GM21619 (cell line): ENCODE data around the gene TANGO2.

ENCODE experiments used
- ATAC-seq: cut with Tn5 transposase; IDR thresholded peaks from one replicate; pipeline ENCODE4 v1.9.1; 2021; ENCODE audit not compliant: unreplicated experiment

The TANGO2 gene

DNA sequence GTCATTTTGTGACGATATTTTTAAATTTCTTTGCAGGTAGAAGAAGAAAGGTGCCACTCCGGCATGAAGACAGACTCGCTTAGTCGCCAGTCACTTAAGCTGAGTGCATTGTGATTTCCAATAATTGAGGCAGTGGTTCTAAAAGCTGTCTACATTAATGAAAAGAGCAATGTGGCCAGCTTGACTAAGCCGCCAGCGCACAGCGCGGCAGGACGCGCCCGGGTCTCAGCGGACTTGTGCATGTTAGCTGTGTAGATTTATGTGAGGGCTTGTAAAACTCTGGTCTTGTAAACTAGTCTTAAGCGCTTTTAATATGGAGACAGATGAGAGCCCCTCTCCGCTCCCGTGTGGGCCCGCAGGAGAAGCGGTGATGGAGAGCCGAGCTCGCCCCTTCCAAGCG is 64.7 kb downstream of the TANGO2 start:
- no peak for ATAC-seq

DNA sequence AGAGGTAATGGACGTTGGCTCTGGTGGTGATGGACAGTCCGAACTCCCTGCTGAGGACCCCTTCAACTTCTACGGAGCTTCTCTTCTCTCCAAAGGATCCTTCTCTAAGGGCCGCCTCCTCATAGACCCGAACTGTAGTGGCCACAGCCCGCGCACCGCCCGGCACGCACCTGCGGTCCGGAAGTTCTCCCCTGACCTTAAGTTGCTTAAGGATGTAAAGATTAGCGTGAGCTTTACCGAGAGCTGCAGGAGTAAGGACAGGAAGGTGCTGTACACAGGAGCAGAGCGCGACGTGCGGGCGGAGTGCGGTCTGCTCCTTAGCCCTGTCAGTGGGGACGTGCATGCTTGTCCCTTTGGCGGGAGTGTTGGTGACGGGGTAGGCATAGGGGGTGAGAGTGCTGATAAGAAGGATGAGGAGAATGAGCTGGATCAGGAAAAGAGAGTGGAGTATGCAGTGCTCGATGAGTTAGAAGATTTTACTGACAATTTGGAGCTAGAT is 65.2 kb downstream of the TANGO2 start:
- ATAC-seq, result no peak

DNA sequence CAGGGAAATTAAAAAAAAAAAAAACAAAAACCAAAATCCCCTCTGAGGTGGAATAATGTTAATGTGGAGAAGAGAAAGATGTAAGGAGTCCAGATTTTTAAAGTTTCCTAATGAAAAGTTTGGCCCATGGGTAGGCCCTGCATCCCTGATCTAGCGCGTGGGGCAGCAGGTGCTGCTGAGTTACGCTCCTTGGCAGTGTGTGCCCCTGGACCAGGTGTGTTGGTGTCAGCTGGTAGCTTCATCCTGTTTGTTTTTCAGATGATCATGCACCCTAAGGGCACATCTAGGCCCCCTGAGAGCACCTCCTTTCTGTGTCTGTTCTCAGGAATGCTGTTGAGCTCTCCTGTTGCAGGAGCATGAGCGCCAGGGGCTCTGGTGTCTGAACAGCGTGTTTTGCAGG is 65.9 kb downstream of the TANGO2 start:
- no peak for ATAC-seq

DNA sequence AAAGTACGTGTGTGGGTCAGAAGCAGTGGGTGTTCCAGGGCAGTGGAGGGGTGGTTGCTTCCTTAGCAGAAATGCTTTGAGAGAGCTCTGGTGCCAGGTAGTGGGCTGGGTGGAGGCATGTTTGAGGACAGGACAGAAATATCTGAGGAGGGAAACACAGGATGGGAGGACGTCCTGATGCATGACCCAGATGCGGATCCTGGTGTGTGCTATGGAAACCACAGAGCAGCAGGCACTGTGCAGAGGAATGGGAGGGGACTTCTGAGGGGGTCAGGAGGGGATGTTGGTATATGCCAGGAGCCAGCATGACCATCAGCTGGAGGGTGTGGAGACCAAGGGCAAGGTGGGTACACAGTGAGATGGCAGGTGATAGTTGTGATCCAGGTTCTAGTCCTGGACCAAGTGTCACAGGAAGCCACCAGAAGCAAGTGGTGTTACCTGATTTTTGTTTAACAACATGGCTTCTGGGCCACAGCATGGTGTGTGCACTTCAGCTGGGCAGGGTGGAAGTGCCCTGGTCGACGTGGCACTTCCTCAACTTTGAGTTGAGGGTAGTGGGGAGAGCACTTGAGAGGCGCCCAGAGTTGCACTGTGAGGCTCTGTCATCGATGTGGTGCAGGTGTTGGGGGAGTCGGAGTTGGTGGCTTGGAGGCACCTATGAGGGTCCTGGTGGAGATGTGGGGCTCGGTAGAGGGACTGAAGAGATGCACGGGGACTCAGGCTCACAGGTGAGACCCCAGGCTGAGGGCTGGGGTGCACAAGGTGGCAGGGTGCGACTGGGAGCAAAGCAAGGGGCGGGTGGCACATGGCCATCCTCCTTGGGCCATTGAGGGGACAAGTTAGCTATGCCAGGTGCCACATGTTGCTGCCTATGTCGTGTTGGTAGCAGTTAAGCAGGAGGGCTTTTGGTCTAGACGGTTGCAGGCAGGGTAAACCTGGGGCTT is 66.7 kb downstream of the TANGO2 start:
- ATAC-seq, result no peak

DNA sequence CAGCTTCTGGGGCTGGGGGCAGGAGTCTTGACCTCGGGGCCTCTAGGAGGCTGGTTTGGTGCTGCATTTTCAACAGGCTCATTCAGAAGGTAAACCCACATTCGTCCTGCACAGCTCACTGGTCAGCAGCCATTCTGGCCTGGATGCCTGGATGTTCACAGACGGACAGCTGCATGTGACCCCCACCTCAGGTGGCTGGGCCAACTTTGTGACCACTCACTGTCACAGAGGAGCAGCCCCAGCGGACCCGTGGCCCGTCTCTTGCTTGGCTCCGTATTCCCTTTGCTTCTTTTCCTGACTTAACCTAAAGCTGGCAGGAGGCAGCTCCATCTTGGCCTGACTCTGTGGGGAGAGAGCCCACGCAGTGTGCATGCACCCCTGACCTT is 67.3 kb downstream of the TANGO2 start:
- no peak for ATAC-seq

DNA sequence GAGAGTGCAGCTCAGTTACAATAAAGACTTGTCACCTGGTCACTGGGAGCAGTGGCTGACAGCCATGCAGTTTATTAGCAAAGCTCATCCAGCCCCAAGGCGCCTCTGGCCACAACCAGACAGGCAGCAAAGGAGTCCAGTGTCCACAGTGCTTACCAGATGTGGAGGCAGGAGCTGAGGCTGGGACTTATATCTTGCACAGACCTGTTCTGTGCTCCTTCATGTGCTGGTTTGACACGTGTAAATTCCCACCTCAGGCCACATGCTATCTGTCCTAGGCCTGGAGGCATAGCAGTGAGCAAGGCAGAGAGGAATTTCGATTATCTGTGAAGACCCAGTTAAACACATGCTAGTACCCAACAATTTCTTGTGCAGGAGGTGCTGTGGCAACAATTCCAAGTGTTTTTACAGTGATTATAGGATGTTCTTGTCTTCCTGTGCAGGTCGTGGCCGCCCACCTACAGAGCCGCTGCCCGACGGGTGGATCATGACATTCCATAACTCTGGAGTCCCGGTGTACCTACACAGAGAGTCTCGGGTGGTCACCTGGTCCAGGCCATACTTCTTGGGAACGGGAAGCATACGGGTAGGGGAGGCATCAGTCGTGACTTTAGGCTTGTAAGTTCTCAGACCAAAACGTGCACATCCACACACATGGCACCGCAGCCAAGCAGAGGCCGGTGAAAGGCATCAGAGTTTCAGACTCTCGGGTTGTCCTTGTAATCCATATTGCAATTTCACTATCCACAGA is 68.5 kb downstream of the TANGO2 start:
- ATAC-seq, result no peak

DNA sequence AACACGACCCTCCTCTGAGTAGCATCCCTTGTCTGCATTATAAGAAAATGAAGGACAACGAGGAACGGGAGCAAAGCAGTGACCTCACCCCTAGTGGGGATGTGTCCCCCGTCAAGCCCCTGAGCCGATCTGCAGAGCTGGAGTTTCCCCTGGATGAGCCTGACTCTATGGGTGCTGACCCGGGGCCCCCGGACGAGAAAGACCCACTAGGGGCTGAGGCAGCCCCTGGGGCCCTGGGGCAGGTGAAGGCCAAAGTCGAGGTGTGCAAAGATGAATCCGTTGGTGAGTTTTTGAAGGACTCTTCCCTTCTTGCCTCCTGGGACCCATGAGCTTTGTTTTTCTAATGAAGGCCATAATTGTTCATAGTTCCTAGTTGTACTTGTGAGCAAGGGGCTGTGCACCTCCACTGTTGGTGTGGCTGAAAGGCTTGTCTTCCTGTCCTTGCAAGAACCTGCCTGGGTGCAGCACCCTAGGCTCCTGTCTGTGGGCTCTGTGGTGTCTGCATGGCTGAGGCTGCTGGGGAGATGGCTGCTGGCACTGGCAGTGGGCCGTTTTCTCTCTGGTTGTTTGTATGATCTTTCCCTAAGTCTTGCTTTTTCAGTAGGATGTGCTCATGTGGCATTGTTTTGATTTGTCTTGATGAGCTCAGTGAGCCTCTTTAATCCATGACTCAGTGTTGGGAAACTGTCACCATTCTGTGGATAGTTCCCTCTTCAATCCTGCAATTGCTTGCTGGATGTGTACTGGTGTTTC is 69.2 kb downstream of the TANGO2 start:
- no peak for ATAC-seq

DNA sequence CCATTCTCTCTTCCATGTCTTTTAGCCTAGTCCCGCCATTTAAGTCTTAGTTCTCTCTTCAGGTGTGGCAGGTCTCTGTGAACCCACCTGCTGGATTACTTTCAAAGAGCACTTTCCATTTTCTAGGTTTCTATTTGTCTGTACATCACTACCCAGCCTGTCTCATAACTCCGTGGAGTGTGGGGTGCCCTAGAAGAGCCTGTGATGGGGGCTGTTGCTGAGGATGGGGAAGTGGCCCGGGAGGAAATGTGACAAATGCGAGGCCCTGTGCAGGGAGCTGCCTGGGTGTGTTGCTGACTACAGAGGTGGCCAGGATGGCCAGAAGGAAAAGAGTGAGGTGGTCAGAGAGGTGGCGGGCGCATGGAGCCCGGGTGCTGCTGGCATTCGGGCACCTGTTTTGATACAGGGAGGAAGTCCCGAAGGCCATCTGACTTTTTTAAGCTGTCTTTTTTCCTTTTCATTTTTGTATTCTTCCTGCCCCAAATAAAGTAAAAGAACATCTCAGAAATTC is 69.9 kb downstream of the TANGO2 start:
- no peak for ATAC-seq

DNA sequence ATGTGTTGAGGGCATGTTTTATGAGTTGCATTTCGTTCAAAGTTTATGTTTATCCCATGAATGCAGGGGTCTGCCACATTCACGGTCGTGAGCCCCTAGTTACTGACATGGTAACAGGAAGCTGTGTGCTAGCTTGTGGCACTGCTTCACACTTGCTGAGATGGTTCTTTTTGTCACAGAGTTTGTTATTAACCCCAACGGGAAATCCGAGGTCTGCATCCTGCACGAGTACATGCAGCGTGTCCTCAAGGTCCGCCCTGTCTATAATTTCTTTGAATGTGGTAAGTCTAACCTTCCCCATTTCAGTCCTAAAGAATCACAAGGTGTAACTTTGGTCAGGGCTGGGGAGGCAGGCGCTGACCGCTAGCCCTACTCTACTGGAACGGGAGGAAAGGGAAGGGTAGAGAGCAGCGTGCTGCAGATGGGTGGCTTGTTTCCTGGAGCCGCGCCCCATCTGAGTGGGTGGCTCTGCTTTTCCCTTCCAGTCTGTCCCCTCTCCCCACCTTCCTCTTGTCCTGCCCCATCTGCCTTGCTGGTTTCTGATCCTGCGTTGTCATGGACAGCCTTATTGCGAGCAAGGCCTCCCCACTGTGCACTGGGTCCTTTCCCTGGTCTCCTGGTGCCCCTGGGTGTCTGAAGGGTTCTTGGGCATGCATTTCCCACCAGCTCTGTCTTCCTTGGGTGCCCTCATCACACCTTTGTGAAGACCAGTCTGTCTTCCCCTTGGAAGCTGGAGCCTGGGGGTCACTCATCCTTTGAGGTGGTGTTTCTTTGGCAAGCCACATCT is 71.0 kb downstream of the TANGO2 start:
- ATAC-seq, result no peak

DNA sequence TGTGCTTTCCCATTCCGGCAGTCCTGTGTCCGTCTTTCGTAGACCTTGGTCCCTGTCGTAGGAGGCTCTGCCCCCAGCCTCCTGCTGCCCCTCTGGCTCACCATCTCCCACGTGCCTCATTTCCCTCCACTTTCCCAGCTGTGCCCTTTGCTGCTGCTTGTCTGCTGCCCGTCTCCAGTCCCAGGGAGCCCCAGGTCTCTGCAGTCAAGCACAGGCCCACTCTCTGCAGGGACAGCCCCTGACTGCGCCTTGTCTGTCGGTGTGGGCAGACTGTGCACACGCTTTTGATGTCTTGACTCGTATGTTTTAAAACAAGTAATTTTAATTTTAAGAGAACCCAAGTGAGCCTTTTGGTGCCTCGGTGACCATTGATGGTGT is 71.6 kb downstream of the TANGO2 start:
- ATAC-seq, result no peak

DNA sequence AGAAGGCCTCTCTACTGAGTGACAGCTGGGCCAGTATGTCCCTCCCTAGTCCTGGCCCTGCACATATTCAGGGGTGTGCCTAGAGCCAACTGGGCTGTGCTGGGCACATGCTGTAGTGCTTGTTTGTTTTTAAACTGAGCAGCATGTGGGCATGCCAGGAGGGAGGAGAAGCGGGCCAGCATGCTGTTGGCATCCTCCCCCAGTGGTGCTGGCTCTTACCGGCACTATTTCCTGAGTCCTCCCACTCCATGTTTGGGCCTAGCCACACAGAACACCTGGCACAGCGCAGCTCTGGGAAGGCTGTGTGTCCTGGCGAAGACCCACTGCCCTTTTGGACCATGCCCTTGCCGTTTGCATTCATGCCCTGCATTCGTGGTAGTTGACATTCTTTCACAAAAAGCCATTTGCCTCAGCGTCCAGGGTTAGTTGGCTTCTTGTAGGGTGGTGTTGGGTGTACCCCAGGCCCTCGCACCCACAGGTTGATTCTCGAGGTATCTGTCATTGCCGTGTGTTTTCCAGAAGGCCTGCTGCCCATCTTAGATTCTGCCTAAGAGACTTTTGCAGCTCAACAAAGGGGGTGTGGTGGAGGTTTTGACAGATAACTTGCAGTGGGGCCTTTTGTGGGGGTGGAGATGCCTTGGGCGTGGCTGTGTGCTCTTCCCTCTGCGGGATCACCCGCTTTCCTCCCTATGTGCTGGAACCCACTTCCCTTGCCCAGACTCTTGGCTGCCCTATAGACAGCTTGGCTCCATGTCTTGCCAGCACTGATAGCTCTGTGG is 72.7 kb downstream of the TANGO2 start:
- ATAC-seq, result no peak

DNA sequence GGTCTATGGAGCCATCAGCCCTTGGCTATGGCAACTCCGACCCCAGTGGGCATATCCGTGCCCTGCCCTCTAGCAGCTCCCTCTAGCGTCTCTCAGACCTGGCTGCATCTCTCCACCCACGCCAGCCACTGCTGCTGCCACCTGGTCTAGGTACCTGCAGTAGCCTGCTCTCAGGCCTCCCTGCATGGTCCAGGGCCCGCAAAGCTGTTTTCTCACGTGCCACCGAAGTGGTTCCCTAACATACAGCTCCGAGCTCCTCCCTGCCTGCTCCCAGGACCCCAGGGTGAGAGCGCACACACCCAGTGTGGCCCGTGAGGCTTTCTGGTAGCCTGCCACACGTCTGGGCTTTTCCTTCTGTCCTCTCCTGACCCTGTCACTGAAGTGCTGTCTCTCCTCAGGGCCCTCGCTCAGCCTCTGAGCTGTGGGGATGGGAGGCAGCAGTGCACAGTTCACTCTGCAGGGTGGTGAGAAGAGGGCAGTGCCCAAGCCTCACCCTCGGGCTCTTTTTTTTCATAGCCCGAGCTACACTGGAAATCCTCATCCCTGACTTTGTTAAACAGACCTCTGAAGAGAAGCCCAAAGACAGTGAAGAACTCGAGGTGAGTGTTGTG is 73.4 kb downstream of the TANGO2 start:
- no peak for ATAC-seq

DNA sequence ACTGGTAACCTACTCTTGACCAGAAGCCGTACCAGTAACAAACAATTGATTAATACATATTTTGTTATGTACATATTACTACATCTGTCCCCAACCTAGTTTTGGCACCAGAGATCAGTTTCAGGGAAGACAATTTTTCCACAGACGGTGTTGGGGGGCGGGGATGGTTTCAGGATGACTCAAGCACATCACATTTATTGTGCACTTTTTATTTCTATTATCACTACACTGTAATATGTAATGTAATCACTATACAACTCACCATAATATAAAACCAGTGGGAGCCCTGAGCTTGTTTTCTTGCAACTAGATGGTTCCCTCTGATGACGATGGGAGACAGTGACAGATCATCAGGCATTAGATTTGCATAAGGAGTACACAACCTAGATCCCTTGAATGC is 74.6 kb downstream of the TANGO2 start:
- no peak for ATAC-seq

DNA sequence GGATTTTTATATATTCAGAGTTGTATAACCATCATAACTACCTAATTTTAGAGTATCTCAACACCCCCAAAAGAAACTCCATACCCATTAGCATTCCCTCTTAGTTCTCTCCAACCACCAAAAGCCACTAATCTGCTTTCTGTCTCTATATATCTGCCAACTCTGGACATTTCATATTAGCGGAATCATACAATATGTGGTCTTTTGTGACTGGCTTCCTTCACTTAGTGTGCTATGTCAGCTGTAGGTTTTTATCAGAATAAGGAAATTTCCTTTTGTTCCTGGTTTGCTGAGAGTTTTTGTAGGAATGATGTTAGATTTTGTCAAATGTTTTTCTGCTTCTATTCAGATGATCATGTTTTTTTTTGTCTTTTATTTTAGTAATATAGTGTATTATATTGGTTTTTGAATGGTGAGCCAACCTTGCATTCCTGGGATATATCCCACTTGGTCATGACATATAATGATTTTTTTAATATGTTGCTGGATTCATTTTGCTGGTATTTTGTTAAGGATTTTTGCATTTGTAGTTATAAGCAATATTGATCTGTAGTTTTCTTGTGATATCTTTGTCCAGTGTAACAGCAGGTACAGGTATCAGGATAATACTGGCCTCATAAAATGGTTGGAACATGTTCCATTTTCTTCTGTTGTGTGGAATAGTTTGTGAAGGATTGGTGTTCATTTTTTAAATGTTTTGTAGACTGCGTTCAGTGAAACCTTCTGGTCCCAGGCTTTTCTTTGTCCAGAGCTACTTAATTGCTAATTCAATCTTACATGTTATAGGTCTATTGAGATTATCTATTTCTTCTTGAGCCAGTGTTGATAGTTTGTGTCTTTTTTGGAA is 75.9 kb downstream of the TANGO2 start:
- no peak for ATAC-seq

DNA sequence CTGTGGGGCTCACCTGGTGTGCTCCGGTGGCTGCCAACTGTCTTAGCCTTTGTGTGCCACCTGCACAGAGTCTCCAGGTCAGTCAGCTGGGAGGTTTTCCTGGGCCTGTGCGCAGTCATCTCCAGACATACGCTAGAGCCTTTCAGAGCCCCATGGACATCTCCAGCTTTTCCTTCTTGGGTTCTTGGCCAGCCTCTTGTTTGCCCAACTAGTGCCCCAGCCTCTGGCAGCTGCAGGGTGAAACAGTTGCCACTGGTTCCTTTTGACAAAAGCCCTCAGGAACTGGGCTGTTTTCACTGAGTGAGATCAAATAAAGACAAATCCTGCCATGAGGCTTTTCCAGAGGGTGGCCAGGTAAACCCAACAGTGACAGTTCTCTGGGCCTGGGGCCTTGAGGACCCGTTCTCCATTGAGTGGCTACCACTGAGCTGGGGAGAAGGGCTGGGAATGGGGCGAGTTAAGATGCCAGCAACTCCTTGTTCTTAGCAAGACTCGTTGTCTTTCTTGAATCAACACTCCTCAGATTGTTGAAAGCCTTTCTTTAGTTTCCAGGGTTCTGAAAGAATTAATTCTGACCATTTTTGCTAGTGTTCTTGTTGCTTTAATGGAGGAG is 78.3 kb downstream of the TANGO2 start:
- no peak for ATAC-seq

DNA sequence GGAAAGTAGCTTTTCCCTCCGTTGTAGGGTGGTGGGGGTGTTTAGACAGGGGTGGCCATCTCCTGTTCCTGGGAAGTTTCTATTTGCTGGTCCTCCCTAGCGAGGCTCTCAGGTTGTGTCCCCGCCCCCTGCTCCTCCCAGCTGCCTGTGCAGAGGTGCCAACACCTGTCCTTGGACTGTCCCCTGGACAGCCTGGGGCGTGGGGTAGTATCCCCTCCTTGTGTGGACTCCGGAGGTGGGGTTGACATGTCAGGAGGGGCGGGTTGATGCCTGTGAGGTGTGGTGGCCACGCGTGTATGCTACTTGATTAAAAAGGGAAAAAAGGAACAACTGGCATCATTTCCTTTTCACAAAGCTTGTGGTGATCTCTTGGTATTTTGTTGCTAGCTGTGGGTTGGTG is 80.7 kb downstream of the TANGO2 start:
- no peak for ATAC-seq

DNA sequence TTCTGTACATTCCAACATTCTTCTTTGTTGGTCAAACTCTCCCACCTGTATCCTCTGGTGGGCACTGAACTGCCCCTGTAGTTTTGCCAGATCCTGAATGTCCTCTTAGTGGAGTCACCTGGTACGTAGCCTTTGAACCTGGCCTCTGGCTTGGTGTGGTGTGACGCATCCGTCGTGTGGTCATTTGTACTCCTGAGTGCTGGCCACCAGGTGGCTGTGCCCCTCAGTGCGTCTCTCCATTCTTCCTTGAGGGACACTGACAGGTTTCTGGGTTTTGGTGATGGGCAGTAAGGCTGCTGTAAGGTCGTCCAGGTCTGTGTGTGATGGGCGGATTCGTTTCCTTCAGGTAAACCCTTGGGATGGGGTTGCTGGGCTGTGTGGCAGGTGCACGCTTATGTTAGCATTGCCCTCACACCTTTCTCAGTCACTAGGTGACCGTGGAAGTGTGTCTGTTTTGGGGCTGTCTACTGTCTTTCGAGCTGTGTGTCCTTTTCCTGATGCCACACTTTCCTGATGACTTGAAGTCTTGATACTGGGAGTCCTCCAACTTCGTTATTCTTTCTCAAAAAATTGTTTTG is 81.4 kb downstream of the TANGO2 start:
- no peak for ATAC-seq
